Transverse colon (tissue), 4 donors: ENCODE data around the gene TRMU.

Experiments used
- POLR2AphosphoS5 ChIP-seq, 3 donors: sonication (generic); formaldehyde crosslinking; IDR thresholded peaks; one replicate each; pipeline ENCODE4 v1.6.1; 2016; ENCODE audit warnings: antibody characterized with exemption in 3 of 3
- TF ChIP-seq, protein P1 (sequence below), 5 experiments: fragments of 200-600 bp in 3 of 5; fragments of 450-650 bp in 2 of 5; sonication (generic) in 3 of 5; IDR thresholded peaks; 1 replicate in 2 of 5; 2 replicates in 3 of 5; pipeline ENCODE4 v1.5.1; 2016 to 2017; ENCODE audit warnings: antibody characterized with exemption in 5 of 5, inconsistent platforms in 3 of 5, mild to moderate bottlenecking in 2 of 5, moderate library complexity in 1 of 5

DNA sequence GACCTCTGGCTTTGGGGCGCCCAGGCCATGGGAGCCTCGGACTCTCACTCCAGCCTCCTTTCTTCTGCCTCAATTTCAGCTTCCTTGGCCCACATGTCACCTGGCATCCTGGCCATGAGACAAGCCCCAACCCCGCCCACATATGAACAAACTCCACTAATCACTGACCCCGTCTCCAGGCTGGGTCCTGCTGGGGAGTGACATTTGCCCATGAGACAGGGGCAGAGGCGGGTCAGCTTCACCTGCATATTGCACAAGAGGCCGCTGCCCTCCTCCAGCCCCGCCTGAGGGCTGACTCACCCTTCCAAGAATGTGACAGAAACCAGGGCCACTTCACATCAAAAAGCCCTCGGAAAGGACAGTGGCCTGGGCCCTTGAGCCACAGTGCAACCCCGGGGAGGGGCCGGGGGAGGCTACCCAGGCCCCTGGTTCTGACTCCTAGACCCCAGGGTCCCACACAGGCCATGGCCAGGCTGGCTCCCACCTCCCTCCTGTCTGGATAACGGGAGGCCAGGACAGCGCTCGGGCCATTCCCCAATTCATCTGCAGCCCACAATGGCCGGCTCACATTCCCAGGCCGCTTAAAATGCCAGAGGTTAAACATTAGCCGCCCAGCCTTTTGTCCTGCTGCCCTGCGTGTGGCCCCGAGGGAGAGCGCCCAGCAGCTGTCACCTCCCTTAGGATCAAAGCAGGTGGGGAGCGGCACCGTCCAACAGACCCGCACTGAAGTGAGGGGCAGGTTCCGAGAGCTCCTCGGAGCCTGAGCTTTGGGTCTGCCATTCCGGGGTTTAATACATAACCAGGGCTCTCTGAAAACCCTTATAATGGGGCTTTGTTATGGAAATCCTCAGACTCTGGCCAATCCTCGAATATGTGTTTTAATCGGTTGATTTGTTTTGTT, 42.3 kb downstream of the TRMU start:
- TF ChIP-seq, protein P1, sequence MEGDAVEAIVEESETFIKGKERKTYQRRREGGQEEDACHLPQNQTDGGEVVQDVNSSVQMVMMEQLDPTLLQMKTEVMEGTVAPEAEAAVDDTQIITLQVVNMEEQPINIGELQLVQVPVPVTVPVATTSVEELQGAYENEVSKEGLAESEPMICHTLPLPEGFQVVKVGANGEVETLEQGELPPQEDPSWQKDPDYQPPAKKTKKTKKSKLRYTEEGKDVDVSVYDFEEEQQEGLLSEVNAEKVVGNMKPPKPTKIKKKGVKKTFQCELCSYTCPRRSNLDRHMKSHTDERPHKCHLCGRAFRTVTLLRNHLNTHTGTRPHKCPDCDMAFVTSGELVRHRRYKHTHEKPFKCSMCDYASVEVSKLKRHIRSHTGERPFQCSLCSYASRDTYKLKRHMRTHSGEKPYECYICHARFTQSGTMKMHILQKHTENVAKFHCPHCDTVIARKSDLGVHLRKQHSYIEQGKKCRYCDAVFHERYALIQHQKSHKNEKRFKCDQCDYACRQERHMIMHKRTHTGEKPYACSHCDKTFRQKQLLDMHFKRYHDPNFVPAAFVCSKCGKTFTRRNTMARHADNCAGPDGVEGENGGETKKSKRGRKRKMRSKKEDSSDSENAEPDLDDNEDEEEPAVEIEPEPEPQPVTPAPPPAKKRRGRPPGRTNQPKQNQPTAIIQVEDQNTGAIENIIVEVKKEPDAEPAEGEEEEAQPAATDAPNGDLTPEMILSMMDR (IDR thresholded peaks at IDR 0.05): no peak
- no peak for TF ChIP-seq POLR2AphosphoS5 (IDR thresholded peaks at IDR 0.05)
